GM12878 (cell line): ENCODE data around the gene SHC1. TPM values are rescaled to one million over a fixed set of nuclear protein-coding genes. Genes with fewer than 3 reads are reported as not detected.

Experiments used
- ATF2 ChIP-seq: IDR thresholded peaks from 2 replicates; pipeline ENCODE4 v1.6.1; 2012; ENCODE audit warnings: low read length, inconsistent platforms
- BHLHE40 ChIP-seq, 2 experiments: fragments of 450-650 bp in 1 of 2; IDR thresholded peaks; 2 replicates each; pipeline ENCODE4 v1.6.1; 2011 to 2017; ENCODE audit warnings: low read depth in 2 of 2, borderline replicate concordance in 1 of 2, improper control_type of control experiment in 1 of 2, low read length in 1 of 2, mild to moderate bottlenecking in 1 of 2
- CBX5 ChIP-seq: sonication (generic); IDR thresholded peaks from 2 replicates; pipeline ENCODE4 v1.6.1; 2016; ENCODE audit warnings: low read depth, moderate library complexity, mild to moderate bottlenecking, inconsistent platforms
- CREB1 ChIP-seq: IDR thresholded peaks from 2 replicates; pipeline ENCODE4 v1.6.1; 2012; ENCODE audit warnings: low read depth, mild to moderate bottlenecking, inconsistent platforms
- CREM ChIP-seq: IDR thresholded peaks from 2 replicates; pipeline ENCODE4 v1.6.1; 2014; ENCODE audit warnings: antibody characterized with exemption, low read depth
- EP300 ChIP-seq, 2 experiments: fragments of 150-350 bp in 1 of 2; IDR thresholded peaks; 2 replicates each; pipeline ENCODE4 v1.6.1; 2011 to 2012; ENCODE audit warnings: low read depth in 2 of 2, low read length in 2 of 2, borderline replicate concordance in 1 of 2, improper control_type of control experiment in 1 of 2, inconsistent platforms in 1 of 2; ENCODE audit not compliant: control insufficient read depth in 1 of 2
- ESRRA ChIP-seq: IDR thresholded peaks from 2 replicates; pipeline ENCODE4 v1.6.1; 2012; ENCODE audit warnings: mild to moderate bottlenecking, low read length, improper control_type of control experiment
- FOS ChIP-seq: IDR thresholded peaks from 3 replicates; pipeline ENCODE4 v1.6.1; 2011; ENCODE audit warnings: borderline replicate concordance; ENCODE audit not compliant: insufficient read length; ENCODE audit errors: extremely low read depth
- FOXM1 ChIP-seq: IDR thresholded peaks from 2 replicates; pipeline ENCODE4 v1.6.1; 2012; ENCODE audit warnings: low read depth, mild to moderate bottlenecking, inconsistent platforms, low read length, moderate library complexity
- HDAC2 ChIP-seq: fragments of 200-600 bp; sonication (generic); IDR thresholded peaks from 2 replicates; pipeline ENCODE4 v1.6.1; 2017
- MYC ChIP-seq: IDR thresholded peaks from 2 replicates; pipeline ENCODE4 v1.6.1; 2011; ENCODE audit warnings: mild to moderate bottlenecking, low read length, moderate library complexity, inconsistent platforms; ENCODE audit not compliant: insufficient read depth, insufficient replicate concordance, insufficient read length, severe bottlenecking
- NR2C1 ChIP-seq: fragments of 450-650 bp; IDR thresholded peaks from 2 replicates; pipeline ENCODE4 v1.6.1; 2017; ENCODE audit warnings: antibody characterized with exemption, mild to moderate bottlenecking, moderate library complexity
- POLR2AphosphoS5 ChIP-seq: IDR thresholded peaks from 2 replicates; pipeline ENCODE4 v1.6.1; 2011; ENCODE audit warnings: mild to moderate bottlenecking, low read length, inconsistent platforms
- RAD51 ChIP-seq: fragments of 450-650 bp; IDR thresholded peaks from 2 replicates; pipeline ENCODE4 v1.6.1; 2016; ENCODE audit warnings: moderate library complexity, mild to moderate bottlenecking, inconsistent platforms
- SMARCA5 ChIP-seq: fragments of 450-650 bp; IDR thresholded peaks from 2 replicates; pipeline ENCODE4 v1.6.1; 2017; ENCODE audit warnings: mild to moderate bottlenecking
- SREBF2 ChIP-seq: IDR thresholded peaks from 2 replicates; pipeline ENCODE4 v1.6.1; 2012; ENCODE audit warnings: mild to moderate bottlenecking, low read length
- TARDBP ChIP-seq: IDR thresholded peaks from 2 replicates; pipeline ENCODE4 v1.6.1; 2016; ENCODE audit warnings: borderline replicate concordance
- ZBTB4 ChIP-seq: fragments of 450-650 bp; formaldehyde crosslinking; IDR thresholded peaks from 2 replicates; pipeline ENCODE4 v1.4.0; 2022; ENCODE audit warnings: mild to moderate bottlenecking, moderate library complexity
- polyA plus RNA-seq, 11 experiments: library from polyadenylated mRNA; depleted of rRNA in 4 of 11; unstranded in 6 of 11; stranded (reverse) in 5 of 11; fragments of >200 nt; fragmentation: Nextera tagmentation in 4 of 11; fragmentation: Illumina TruSeq in 1 of 11; extraction: Ambion mirVana in 4 of 11; extraction: Trizol in 1 of 11; gene quantifications; 1 replicate in 1 of 11; 2 replicates in 10 of 11; pipeline versions ENCODE4 v1.2.1 to v1.2.3, GENCODE V29; 2011 to 2016; ENCODE audit warnings: inconsistent platforms in 2 of 11, missing spikeins in 2 of 11, low read depth in 1 of 11
- total RNA-seq, 4 experiments: library from RNA; depleted of rRNA in 3 of 4; stranded (reverse); fragments of >200 nt in 3 of 4; fragmentation: Illumina TruSeq in 1 of 4; extraction: Trizol in 1 of 4; gene quantifications; 2 replicates each; pipeline versions ENCODE4 v1.2.1 to v1.2.3, GENCODE V29; 2013 to 2021
- TF ChIP-seq, protein P1 (sequence below): fragments of 450-650 bp; IDR thresholded peaks from 2 replicates; pipeline ENCODE4 v1.6.1; 2018; ENCODE audit warnings: mild to moderate bottlenecking, low read depth, moderate library complexity; ENCODE audit not compliant: partially characterized antibody
- TF ChIP-seq, protein P2 (sequence below): fragments of 150-350 bp; IDR thresholded peaks from 2 replicates; pipeline ENCODE4 v1.6.1; 2014; ENCODE audit warnings: mild to moderate bottlenecking, low read depth, low read length

Gene SHC1
- total and polyA plus RNA-seq, 10 of the 15 experiments (the other 5 are each of a cell fraction or from before 2014, with no cell fraction given) = 2.6 to 49.3 (median 25.2) TPM

- TF ChIP-seq ZBTB4 = no peak
- no peak for TF ChIP-seq ATF2
- no peak for TF ChIP-seq TARDBP
- no peak for TF ChIP-seq CBX5
- no peak; the same call in 1 of the 2 replicates for TF ChIP-seq NR2C1
- no peak for TF ChIP-seq SREBF2
- peak; percentile 68 for TF ChIP-seq CREB1
- peak; percentile 50 for TF ChIP-seq MYC
- peak; percentile 33; the same call in 1 of the 2 replicates for TF ChIP-seq CREM
- TF ChIP-seq, protein P1, sequence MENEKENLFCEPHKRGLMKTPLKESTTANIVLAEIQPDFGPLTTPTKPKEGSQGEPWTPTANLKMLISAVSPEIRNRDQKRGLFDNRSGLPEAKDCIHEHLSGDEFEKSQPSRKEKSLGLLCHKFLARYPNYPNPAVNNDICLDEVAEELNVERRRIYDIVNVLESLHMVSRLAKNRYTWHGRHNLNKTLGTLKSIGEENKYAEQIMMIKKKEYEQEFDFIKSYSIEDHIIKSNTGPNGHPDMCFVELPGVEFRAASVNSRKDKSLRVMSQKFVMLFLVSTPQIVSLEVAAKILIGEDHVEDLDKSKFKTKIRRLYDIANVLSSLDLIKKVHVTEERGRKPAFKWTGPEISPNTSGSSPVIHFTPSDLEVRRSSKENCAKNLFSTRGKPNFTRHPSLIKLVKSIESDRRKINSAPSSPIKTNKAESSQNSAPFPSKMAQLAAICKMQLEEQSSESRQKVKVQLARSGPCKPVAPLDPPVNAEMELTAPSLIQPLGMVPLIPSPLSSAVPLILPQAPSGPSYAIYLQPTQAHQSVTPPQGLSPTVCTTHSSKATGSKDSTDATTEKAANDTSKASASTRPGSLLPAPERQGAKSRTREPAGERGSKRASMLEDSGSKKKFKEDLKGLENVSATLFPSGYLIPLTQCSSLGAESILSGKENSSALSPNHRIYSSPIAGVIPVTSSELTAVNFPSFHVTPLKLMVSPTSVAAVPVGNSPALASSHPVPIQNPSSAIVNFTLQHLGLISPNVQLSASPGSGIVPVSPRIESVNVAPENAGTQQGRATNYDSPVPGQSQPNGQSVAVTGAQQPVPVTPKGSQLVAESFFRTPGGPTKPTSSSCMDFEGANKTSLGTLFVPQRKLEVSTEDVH = peak; percentile 98
- peak; percentile 93 for TF ChIP-seq FOS
- no peak for TF ChIP-seq EP300 (IDR thresholded peaks at IDR 0.05; ENCODE audit: borderline replicate concordance in 1 of 2, control insufficient read depth in 1 of 2, low read depth in 2 of 2, low read length in 2 of 2)
- TF ChIP-seq POLR2AphosphoS5 = peak; percentile 85
- peak; percentile 67; the same call in 1 of the 2 replicates for TF ChIP-seq FOXM1
- TF ChIP-seq SMARCA5 = no peak
- no peak; the same call in 1 of the 2 replicates for TF ChIP-seq ESRRA
- TF ChIP-seq HDAC2 = no peak
- peak in 1 of 2 experiments; percentile 20; a peak in 1 of 4 replicates for TF ChIP-seq BHLHE40 (IDR thresholded peaks at IDR 0.05; ENCODE audit: borderline replicate concordance in 1 of 2, low read depth in 2 of 2, low read length in 1 of 2)
- peak; percentile 97 for TF ChIP-seq RAD51
- TF ChIP-seq, protein P2, sequence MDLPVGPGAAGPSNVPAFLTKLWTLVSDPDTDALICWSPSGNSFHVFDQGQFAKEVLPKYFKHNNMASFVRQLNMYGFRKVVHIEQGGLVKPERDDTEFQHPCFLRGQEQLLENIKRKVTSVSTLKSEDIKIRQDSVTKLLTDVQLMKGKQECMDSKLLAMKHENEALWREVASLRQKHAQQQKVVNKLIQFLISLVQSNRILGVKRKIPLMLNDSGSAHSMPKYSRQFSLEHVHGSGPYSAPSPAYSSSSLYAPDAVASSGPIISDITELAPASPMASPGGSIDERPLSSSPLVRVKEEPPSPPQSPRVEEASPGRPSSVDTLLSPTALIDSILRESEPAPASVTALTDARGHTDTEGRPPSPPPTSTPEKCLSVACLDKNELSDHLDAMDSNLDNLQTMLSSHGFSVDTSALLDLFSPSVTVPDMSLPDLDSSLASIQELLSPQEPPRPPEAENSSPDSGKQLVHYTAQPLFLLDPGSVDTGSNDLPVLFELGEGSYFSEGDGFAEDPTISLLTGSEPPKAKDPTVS = 0 out of 2 replicates have a peak, but pooled peaks have one; percentile 51
Observed at GRCh38 chr1:154982897-154983648, 12.5 kb upstream of the SHC1 start, which contains the start of gene FLAD1 (continued).
